Activated CD8-positive, alpha-beta memory T cell treated with anti-CD3 and anti-CD28 coated beads, Interleukin-2, amount 50 U/mL, for 4 hours (primary cell): ENCODE data around the gene RFC1.
"Not testable (repeated sequence)": the region's sequence is repeated elsewhere in the genome, so short reads cannot be mapped to it uniquely, and the experiment has no call there.

ENCODE experiments used
- DNase-seq: peaks from one replicate; pipeline ENCODE4 v3.0.0-alpha.2; 2020

RFC1 gene, protein sequence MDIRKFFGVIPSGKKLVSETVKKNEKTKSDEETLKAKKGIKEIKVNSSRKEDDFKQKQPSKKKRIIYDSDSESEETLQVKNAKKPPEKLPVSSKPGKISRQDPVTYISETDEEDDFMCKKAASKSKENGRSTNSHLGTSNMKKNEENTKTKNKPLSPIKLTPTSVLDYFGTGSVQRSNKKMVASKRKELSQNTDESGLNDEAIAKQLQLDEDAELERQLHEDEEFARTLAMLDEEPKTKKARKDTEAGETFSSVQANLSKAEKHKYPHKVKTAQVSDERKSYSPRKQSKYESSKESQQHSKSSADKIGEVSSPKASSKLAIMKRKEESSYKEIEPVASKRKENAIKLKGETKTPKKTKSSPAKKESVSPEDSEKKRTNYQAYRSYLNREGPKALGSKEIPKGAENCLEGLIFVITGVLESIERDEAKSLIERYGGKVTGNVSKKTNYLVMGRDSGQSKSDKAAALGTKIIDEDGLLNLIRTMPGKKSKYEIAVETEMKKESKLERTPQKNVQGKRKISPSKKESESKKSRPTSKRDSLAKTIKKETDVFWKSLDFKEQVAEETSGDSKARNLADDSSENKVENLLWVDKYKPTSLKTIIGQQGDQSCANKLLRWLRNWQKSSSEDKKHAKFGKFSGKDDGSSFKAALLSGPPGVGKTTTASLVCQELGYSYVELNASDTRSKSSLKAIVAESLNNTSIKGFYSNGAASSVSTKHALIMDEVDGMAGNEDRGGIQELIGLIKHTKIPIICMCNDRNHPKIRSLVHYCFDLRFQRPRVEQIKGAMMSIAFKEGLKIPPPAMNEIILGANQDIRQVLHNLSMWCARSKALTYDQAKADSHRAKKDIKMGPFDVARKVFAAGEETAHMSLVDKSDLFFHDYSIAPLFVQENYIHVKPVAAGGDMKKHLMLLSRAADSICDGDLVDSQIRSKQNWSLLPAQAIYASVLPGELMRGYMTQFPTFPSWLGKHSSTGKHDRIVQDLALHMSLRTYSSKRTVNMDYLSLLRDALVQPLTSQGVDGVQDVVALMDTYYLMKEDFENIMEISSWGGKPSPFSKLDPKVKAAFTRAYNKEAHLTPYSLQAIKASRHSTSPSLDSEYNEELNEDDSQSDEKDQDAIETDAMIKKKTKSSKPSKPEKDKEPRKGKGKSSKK

DNA sequence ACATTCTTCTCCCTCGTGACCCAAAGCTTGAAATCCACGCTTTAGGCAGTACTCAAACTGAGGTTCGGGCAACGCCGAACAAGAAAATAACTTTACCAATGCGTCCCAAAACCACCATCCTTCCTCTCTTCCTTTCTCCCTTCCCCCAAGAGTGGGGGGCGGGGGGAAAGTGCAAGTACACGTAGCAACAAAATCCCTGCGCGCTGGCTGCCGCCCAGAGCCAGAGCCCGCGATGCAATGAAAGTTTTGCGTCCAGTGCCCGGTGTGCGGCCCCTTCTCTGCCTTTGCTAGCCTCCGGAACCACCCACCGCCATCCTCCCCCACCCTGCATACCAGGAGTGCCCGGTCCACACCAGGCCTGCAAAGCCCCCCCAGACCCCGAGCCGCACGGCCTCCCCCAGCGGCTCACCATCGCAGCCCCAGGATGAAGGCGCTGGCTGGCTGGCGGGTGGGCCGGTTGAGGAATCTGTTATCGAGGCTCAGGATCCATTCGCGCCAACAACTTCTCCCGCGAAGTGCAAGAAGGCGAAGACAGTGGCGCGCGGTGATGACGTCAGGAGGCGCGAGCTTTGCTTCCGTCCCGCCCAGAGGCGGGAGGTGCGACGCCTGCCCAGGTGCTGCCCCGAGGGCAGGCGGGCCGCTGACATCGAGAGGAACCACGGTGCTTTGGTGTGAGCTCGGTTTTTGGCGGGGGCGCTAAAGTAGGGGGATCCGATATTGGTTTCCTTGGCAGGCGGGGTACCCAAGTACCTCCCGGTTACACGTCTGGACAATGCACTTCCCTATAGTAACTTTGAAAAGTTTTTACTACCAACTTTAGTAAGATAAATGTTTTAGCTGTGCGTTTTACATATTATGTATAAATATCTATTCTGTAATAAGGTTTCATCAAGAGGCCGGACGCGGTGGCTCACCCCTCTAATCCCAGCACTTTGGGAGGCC lies at the start of gene RFC1:
TSS of gene RFC1 (minus strand) at position 533 of the 942 bp plus-strand sequence. CDS start at position 412, 121 bp downstream.
- DNase-seq = peak; percentile 95

DNA sequence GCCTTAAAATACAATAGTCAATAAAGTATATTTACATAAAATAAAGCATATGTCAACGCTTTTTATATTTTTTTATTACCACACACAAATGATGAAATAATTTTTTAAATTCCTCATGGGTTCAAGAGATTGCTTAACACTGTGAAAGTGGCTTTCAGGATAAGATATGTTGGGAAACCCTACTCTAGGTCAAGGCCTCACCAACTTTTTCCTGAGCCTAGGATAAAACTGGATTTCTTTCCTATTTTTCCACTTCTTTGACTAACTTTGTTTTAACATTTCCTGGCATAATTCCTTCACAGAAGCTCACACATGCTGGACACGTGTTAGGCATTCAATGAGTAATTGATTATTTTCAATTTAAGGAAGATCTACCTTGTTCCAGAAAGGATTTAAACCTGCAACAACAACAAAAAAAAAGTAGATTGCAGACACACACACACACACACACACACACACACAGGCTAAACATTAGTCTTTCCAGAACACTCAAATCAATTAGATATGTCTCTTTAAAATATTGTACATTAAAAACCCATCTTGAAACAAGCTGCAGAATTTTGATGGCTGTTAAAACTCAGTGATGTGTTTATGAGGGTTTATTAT lies 49.6 kb upstream of the RFC1 start:
- DNase-seq = no peak

DNA sequence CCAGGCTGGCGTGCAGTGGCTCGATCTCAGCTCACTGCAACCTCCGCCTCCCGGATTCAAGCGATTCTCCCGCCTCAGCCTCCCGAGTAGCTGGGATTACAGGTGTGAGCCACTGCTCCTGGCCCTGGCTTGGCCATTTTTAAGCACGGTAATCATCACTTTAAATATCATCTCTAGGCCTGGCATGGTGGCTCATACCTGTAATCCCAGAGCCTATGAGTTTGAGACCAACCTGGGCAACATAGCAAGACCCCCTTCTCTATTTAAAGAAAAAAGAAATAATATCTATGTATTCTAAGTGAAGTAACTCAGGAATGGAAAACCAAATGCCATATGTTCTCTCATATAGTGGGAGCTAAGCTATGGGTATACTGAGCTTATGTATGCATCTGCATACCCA lies 45.4 kb upstream of the RFC1 start:
- DNase-seq = not testable (repeated sequence)

DNA sequence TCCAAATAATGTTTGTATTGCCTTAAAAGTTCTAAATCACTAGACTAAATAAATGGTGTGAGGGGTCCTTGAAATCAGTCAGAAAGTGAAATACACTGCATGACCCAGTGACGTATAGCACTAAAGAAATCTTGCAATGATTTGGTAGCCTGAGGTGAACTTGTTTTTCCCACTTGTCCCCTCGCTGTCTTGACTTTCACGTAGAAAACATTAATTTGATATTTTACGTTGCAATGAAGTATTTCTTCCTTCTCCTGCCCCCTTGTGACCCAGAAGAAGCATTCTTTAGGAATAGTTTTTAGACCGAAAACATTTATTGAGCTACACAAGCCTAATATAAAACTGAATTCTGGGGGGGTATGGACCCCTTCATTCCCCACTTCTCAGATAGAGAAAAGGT lies 44.3 kb upstream of the RFC1 start:
- no peak for DNase-seq

DNA sequence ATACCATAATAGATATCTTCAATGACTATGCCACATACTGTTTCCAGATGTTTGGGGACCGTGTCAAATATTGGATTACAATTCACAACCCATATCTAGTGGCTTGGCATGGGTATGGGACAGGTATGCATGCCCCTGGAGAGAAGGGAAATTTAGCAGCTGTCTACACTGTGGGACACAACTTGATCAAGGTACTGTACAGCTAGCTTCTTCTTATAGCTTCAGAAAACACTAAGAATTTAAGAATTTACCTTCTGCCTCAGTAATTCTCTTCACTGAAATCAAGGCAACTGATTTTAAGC lies 41.4 kb upstream of the RFC1 start:
- DNase-seq = no peak

DNA sequence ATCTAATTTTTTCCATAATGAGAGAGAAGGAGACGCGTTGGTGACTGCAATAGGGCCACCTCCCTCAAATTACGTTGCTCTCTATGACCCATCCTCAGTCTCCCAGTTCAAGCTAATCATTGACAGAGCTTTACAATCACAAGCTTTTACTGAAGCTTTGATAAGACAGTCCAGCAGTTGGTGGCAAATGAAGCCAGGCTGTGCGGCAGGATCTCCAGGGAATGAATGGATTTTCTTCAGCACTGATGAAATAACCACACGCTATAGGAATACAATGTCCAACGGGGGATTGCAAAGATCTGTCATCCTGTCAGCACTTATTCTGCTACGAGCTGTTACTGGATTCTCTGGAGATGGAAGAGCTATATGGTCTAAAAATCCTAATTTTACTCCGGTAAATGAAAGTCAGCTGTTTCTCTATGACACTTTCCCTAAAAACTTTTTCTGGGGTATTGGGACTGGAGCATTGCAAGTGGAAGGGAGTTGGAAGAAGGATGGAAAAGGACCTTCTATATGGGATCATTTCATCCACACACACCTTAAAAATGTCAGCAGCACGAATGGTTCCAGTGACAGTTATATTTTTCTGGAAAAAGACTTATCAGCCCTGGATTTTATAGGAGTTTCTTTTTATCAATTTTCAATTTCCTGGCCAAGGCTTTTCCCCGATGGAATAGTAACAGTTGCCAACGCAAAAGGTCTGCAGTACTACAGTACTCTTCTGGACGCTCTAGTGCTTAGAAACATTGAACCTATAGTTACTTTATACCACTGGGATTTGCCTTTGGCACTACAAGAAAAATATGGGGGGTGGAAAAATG lies 40.8 kb upstream of the RFC1 start, which contains the start of gene KLB:
TSS of gene KLB (plus strand) at position 168 of the 821 bp plus-strand sequence. CDS start at position 188, 20 bp downstream.
- no peak for DNase-seq

DNA sequence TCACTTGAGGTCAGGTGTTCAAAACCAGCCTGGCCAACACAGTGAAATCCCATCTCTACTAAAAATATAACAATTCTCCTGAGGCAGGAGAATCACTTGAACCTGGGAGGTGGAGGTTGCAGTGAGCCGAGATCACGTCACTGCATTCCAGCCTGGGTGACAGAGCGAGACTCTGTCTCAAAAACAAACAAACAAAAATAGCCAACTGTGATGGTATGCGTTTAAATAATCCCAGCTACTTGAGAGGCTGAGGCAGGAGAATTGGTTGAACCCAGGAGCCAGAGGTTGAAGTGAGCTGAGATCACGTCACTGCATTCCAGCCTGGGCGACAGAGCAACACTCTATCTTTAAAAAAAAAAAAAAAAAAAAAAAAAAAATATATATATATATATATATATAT lies 35.5 kb upstream of the RFC1 start:
- not testable (repeated sequence) for DNase-seq

DNA sequence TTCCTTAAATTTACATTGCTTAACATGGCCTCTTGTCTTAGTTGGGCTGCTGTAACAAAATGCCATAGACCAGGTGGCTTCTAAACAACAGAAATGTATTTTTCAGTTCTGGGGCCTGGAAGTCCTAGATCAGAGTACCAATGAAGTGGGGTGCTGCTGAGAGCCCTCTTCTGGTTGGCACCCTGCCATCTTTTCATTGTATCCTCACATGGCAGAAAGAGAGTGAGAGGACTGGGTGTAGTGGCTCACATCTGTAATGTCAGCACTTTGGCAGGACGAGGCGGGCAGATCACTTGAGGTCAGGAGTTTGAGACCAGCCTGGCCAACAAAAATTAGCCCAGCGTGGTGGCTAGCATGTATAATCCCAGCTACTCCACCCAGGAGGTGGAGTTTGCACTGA lies 28.5 kb upstream of the RFC1 start:
- no peak for DNase-seq

DNA sequence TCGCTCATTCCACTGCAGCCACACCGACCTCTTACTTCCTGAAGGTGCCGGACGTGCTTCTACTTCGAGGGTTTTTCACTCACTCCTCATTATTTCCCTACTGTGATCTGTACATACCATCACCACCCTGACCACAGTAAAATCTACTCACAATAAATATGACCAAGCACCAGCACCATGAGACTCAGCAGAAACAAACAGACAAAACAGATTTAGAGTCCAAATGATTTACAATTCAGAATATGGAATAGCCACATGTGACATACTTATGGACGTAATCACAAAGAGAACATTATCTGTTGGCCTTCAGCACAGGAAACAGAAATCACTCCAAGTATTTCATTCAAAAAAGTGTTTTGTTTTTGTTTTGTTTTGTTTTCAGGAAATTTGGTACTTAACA lies 24.4 kb upstream of the RFC1 start:
- DNase-seq = no peak

DNA sequence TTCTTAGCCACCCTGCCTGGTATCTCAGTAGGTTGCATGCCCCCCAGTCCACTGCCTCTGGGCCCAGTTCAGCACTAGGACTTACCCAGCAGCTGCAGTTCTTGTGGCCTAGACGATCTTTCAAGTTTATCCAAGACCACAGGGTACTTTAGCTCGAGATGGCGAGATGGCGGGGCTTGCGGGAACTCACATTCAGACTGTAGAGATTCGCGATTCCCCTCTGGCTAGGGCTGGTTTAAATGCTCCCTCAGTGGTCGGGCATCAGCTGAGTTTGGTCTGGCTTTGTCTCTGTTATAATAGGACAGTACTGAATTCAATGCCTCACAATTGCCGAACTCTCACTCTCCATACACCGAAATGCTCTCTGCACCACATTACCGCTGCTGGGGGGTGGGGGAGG lies 18.4 kb upstream of the RFC1 start:
- no peak for DNase-seq

DNA sequence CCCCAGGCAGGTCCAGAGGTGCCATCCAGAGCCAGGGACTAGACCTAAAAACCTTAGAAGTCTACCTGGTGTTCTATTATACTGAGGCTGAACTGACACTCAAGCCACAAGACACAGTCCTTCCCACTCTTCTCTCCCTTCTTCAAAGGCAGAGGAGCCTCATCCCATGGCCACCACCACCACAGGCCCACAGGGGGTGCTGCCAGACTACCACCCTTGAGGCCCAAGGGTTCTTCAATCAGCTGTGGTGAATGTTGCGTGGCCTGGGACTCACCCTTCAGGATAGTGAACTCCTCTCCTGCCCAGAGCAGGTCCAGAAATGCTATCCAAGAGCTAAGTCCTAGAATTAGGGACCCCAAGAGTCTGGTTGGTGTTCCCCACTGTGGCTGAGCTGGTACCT lies 17.5 kb upstream of the RFC1 start:
- DNase-seq = no peak

DNA sequence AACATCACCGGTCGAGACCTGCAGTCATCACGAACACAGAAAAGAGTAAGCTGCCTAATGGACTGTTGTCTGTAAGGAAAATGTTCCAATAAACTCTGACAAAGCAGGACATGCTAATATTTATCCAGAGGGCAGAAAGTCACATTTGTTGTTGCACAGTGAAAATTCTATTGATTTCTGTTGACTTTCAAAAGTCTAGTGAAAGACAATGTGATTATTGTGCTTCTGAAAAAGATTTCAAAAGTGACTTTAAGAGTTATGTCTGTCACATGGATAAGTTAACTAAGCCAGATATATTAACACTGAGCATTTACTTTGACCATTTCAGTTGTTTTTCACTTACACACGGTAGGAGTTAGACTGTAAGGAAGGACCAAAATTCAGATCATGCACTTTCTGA lies 9.3 kb upstream of the RFC1 start:
- no peak for DNase-seq

DNA sequence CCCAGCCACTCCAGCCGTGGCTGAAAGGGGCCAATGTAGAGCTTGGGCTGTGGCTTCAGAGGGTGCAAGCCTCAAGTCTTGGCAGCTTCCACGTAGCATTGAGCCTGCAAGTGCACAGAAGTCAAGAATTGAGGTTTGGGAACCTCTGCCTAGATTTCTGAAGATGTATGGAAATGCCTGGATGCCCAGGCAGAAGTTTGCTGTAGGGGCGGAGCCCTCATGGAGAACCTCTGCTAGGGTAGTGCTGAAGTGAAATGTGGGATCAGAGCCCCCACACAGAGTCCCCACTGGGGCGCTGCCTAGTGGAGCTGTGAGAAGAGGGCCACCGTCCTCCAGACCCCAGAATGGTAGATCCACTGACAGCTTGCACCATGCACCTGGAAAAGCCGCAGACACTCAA lies 5.0 kb upstream of the RFC1 start:
- DNase-seq = not testable (repeated sequence)

DNA sequence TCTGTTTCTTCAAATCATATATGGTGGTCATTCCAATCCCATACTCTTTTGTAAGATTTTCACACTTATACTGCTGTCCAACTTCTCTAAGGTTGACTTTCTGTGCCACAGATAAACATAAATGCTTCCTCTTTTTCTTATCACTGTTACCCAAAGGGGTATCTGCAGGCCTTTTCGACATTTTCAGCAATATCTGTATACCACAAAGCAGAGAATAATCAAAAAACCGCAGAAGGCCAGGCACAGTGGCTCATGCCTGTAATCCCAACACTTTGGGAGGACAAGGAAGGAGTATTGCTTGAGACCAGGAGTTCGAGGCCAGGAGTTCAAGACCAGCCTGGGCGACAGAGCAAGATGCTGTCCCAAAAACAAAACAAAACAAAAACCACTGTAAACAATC lies 3.1 kb upstream of the RFC1 start:
- DNase-seq = no peak

DNA sequence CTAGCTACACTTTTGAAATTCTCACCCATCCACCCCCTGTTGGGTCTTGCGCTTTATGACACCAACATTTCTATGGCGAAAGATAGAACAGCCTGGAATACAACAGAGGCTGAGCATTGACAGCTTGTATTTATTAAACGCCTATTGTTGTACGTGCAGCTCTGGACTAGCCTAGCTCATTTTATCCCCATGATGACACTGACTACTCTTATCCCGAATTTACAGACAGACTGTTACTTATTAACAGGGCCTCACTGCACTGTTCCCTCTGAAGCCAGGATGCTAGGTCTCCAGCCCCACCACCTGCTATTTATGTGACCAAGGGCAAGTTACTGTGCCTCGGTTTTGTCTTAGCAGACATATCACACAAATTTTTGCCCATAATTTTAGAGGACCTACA lies 1.0 kb upstream of the RFC1 start:
- no peak for DNase-seq

DNA sequence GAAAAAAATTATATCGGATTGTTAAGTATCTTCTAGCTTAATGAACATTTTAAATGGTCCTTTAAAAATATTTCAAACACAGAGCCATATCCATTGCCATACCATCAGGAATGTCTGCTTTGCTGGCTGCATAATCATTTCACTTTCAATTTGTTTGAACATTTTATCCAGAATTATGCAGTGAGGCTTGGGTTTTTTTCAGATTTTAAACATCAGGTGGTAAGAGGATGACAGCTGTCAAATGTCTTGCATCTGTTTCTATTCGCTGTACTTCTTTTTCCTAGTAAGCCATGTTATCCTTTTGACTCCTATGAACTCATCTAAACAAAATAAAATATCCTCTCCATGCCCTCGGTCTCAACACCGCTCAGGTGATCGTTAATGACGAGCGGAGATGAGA lies 802 bp downstream of the RFC1 start:
- DNase-seq = no peak

DNA sequence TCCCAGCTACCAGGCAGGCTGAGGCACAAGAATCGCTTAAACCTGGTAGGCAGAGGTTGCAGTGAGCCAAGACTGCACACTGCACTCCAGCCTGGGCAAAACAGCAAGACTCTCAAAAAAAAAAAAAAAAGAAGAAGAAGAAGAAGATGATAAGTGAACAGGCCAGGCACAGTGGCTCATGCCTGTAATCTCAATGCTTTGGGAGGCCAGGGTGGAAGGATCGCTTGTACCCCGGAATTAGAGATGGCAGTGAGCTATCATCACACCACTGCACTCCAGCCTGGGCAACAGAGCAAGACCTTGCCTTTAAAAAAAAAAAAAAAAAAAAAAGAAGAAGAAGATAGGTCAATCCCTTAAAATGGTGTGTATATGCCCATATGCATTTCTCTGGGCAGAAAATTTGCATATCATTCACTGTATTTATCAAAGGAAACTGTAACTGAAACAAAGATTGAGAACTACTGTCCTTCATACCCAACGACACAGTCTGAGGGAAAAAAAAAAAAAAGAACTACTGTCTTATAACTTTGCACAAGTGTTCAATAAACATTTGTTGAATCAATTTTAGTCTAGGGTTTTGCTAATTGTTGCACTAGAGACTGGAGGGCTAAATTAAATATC lies 2.3 kb downstream of the RFC1 start:
- no peak for DNase-seq

DNA sequence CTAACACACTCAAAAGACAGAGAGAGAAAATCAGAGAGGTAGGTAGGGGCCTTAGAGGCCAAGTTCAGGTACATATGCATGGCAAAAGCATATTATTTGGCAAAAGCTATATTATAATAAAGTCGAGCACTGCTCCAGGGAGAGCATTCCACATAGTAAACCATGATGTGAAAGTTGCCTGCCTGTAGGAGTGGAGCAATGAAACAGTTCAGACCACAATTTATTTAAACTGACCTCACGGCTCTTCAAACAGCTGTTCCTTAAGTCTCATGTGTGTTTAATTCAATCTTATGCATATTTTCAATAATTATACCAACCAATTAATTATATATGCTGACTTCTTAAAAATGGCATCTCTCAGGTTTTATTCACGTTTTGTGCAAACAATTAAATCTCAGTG lies 3.3 kb downstream of the RFC1 start:
- DNase-seq = no peak

DNA sequence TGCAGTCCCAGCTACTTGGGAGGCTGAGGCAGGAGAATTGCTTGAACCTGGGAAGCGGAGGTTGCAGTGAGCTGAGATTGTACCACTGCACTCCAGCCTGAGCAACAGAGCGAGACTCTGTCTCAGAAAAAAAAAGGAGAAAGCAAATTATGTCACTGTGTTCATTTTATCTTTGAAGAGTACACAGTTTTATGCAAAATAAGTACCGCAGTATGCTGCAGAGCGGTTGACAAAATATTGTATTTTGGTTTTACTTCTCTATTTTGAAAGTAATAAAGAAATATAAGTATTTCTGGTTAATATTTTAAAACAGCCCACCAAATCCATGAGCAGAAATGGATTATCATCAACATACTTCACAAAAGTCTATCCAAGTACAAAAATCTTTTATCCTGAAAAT lies 5.6 kb downstream of the RFC1 start:
- not testable (repeated sequence) for DNase-seq

DNA sequence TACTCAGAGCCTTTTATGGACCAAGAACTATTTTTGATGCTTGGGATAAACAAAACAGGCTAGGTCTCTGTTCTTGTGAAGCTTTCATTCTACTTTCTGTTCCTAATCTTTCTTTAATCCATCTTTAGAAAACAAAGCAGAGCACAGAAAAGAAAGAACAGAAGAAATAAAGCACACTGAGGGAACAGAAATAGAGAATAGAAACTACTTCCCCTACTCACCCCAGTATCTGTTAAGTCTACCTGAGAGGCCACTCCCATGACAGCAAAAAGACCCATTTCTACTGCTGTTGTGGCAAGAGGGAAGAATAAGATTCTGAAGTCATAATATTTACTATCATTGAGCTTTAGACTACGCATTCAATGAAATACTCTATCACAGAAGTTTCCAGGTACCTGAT lies 9.2 kb downstream of the RFC1 start:
- no peak for DNase-seq

DNA sequence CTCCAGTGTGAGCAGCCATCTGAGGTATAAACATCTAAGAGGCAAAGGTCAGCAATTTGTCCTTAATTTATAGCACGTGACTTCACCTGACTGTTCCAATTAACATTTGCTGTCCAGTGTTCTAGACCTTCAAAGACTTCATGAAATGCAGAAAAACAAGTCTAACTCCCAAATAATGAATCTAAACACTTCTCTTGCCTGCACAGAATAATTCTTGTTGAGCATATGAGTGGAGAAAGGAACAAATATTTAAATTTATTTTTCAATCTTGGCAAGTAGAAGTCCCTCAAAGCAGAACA lies 12.0 kb downstream of the RFC1 start:
- no peak for DNase-seq
